Measurements from ENCODE around the gene PLEKHM1. TPM values are rescaled to one million over a fixed set of nuclear protein-coding genes. Genes with fewer than 3 reads are reported as not detected.
A peak's percentile ranks its signal among the peaks of the same experiment; 100 is the strongest.

The PLEKHM1 gene
- total RNA-seq, 1 donor from 2014 or later = 41.7 TPM

GRCh38 chr17:45436161-45436560 is 54.4 kb downstream of the PLEKHM1 start:
- no peak overlapping the region for H3K4me3 Mint-ChIP-seq (ENCODE audit: unreplicated experiment)
- H3K4me1 Mint-ChIP-seq (ENCODE audit: unreplicated experiment) = peaks cover 6% of the 10 kb centered on the region
- DNase-seq (ENCODE audit: extremely low spot score, unreplicated experiment) = no peak

GRCh38 chr17:45435481-45435880 is 55.0 kb downstream of the PLEKHM1 start:
- Mint-ChIP-seq H3K9me3 (ENCODE audit: unreplicated experiment) (no peaks in the 10 kb centered on the region), H3K27me3 (ENCODE audit: unreplicated experiment) (peaks cover 7% of the 10 kb centered on the region), H3K4me1 (ENCODE audit: unreplicated experiment) (peaks cover 12% of the 10 kb centered on the region), H3K36me3 (ENCODE audit: unreplicated experiment) (peaks cover 15% of the 10 kb centered on the region), H3K4me3 (ENCODE audit: unreplicated experiment) (no peak overlapping the region), H3K27ac (ENCODE audit: unreplicated experiment) (no peak overlapping the region)
- DNase-seq (ENCODE audit: extremely low spot score, unreplicated experiment) = no peak
- no peak for TF ChIP-seq CTCF (IDR thresholded peaks at IDR 0.05)

More at GRCh38 chr17:45436161-45436560, 54.4 kb downstream of the PLEKHM1 start:
- peaks cover under 1% of the 10 kb centered on the region for H3K27me3 Mint-ChIP-seq (ENCODE audit: unreplicated experiment)
- TF ChIP-seq CTCF (IDR thresholded peaks at IDR 0.05) = no peak
- peaks cover 15% of the 10 kb centered on the region for H3K36me3 Mint-ChIP-seq (ENCODE audit: unreplicated experiment)
- no peak overlapping the region for H3K27ac Mint-ChIP-seq (ENCODE audit: unreplicated experiment)
- H3K9me3 Mint-ChIP-seq (ENCODE audit: unreplicated experiment) = no peaks in the 10 kb centered on the region

GRCh38 chr17:45433159-45433535 is 57.4 kb downstream of the PLEKHM1 start:
- peaks cover 11% of the 10 kb centered on the region for H3K36me3 Mint-ChIP-seq (ENCODE audit: unreplicated experiment)
- H3K27me3 Mint-ChIP-seq (ENCODE audit: unreplicated experiment) = peaks cover 21% of the 10 kb centered on the region
- no peak for DNase-seq (ENCODE audit: extremely low spot score, unreplicated experiment)
- no peaks in the 10 kb centered on the region for H3K9me3 Mint-ChIP-seq (ENCODE audit: unreplicated experiment)
- no peak for TF ChIP-seq CTCF (IDR thresholded peaks at IDR 0.05)
- H3K4me3 Mint-ChIP-seq (ENCODE audit: unreplicated experiment) = peak overlapping the region; percentile 52
- H3K4me1 Mint-ChIP-seq (ENCODE audit: unreplicated experiment) = peaks cover 24% of the 10 kb centered on the region
- H3K27ac Mint-ChIP-seq (ENCODE audit: unreplicated experiment) = no peak overlapping the region

GRCh38 chr17:45432405-45433158 is 57.9 kb downstream of the PLEKHM1 start, which contains the start of gene ARHGAP27:
TSS of gene ARHGAP27 (minus strand) at chr17:45432870. CDS start at chr17:45430279, 2,591 bp downstream.
- H3K9me3 Mint-ChIP-seq (ENCODE audit: unreplicated experiment) = no peaks in the 10 kb centered on the region
- DNase-seq (ENCODE audit: extremely low spot score, unreplicated experiment) = no peak
- peaks cover 27% of the 10 kb centered on the region for H3K4me1 Mint-ChIP-seq (ENCODE audit: unreplicated experiment)
- H3K27me3 Mint-ChIP-seq (ENCODE audit: unreplicated experiment) = peaks cover 24% of the 10 kb centered on the region
- no peak within 1 kb of the TSS for H3K27ac Mint-ChIP-seq (ENCODE audit: unreplicated experiment)
- no peak for TF ChIP-seq CTCF (IDR thresholded peaks at IDR 0.05)
- H3K36me3 Mint-ChIP-seq (ENCODE audit: unreplicated experiment) = peaks cover 9% of the 10 kb centered on the region
- peak within 1 kb of the TSS; percentile 65 for H3K4me3 Mint-ChIP-seq (ENCODE audit: unreplicated experiment)

GRCh38 chr17:45431531-45432404 is 58.8 kb downstream of the PLEKHM1 start:
- no peak for TF ChIP-seq CTCF (IDR thresholded peaks at IDR 0.05)
- Mint-ChIP-seq H3K4me3 (ENCODE audit: unreplicated experiment) (peak overlapping the region; percentile 65), H3K4me1 (ENCODE audit: unreplicated experiment) (peaks cover 27% of the 10 kb centered on the region), H3K9me3 (ENCODE audit: unreplicated experiment) (no peaks in the 10 kb centered on the region), H3K36me3 (ENCODE audit: unreplicated experiment) (peaks cover 5% of the 10 kb centered on the region), H3K27me3 (ENCODE audit: unreplicated experiment) (peaks cover 31% of the 10 kb centered on the region), H3K27ac (ENCODE audit: unreplicated experiment) (no peak overlapping the region)
- DNase-seq (ENCODE audit: extremely low spot score, unreplicated experiment) = no peak
